ENCODE results near the gene LGALS9C. TPM values are rescaled to one million over a fixed set of nuclear protein-coding genes. Genes with fewer than 3 reads are reported as not detected.
"Not testable (repeated sequence)": the region's sequence is repeated elsewhere in the genome, so short reads cannot be mapped to it uniquely, and the experiment has no call there.

The LGALS9C gene
- total RNA-seq, 1 experiment from 2014 or later: not detected

- DNase-seq (ENCODE audit: low read depth): not testable (repeated sequence)
Observed at GRCh38 chr17:18478362-18478761, 1.8 kb downstream of the LGALS9C start.

GRCh38 chr17:18478977-18479595 is 2.5 kb downstream of the LGALS9C start:
- not testable (repeated sequence) for DNase-seq (ENCODE audit: low read depth)

- not testable (repeated sequence) for DNase-seq (ENCODE audit: low read depth)
Observed at GRCh38 chr17:18481775-18482174, 5.2 kb downstream of the LGALS9C start.

- DNase-seq (ENCODE audit: low read depth): not testable (repeated sequence)
Observed at GRCh38 chr17:18485936-18486464, 9.4 kb downstream of the LGALS9C start.

- DNase-seq (ENCODE audit: low read depth): not testable (repeated sequence)
Observed at GRCh38 chr17:18487633-18488032, 11.0 kb downstream of the LGALS9C start.

- DNase-seq (ENCODE audit: low read depth): not testable (repeated sequence)
Observed at GRCh38 chr17:18488622-18489021, 12.0 kb downstream of the LGALS9C start.

- not testable (repeated sequence) for DNase-seq (ENCODE audit: low read depth)
Observed at GRCh38 chr17:18490016-18490415, 13.4 kb downstream of the LGALS9C start.

- peak; percentile 2 for DNase-seq (ENCODE audit: low read depth)
Observed at GRCh38 chr17:18492712-18493480, 16.3 kb downstream of the LGALS9C start.

GRCh38 chr17:18494250-18494768 is 17.7 kb downstream of the LGALS9C start:
- DNase-seq (ENCODE audit: low read depth): not testable (repeated sequence)

GRCh38 chr17:18497044-18497443 is 20.5 kb downstream of the LGALS9C start:
- DNase-seq (ENCODE audit: low read depth): not testable (repeated sequence)

GRCh38 chr17:18499100-18499499 is 22.5 kb downstream of the LGALS9C start:
- not testable (repeated sequence) for DNase-seq (ENCODE audit: low read depth)

GRCh38 chr17:18499756-18500155 is 23.2 kb downstream of the LGALS9C start:
- not testable (repeated sequence) for DNase-seq (ENCODE audit: low read depth)

GRCh38 chr17:18500281-18500680 is 23.7 kb downstream of the LGALS9C start:
- DNase-seq (ENCODE audit: low read depth): not testable (repeated sequence)

- not testable (repeated sequence) for DNase-seq (ENCODE audit: low read depth)
Observed at GRCh38 chr17:18500816-18501215, 24.2 kb downstream of the LGALS9C start.

GRCh38 chr17:18503221-18503620 is 26.6 kb downstream of the LGALS9C start:
- not testable (repeated sequence) for DNase-seq (ENCODE audit: low read depth)

- DNase-seq (ENCODE audit: low read depth): not testable (repeated sequence)
Observed at GRCh38 chr17:18507729-18508128, 31.1 kb downstream of the LGALS9C start.

GRCh38 chr17:18508667-18509066 is 32.1 kb downstream of the LGALS9C start:
- not testable (repeated sequence) for DNase-seq (ENCODE audit: low read depth)

GRCh38 chr17:18521100-18521499 is 44.5 kb downstream of the LGALS9C start:
- DNase-seq (ENCODE audit: low read depth): not testable (repeated sequence)

GRCh38 chr17:18525015-18525414 is 48.4 kb downstream of the LGALS9C start:
- DNase-seq (ENCODE audit: low read depth): not testable (repeated sequence)

- DNase-seq (ENCODE audit: low read depth): peak; percentile 29
Observed at GRCh38 chr17:18526168-18526800, 49.7 kb downstream of the LGALS9C start.

GRCh38 chr17:18527354-18527753 is 50.8 kb downstream of the LGALS9C start:
- peak; percentile 32 for DNase-seq (ENCODE audit: low read depth)

GRCh38 chr17:18528435-18528834 is 51.8 kb downstream of the LGALS9C start:
- DNase-seq (ENCODE audit: low read depth): not testable (repeated sequence)
